HG03095 (cell line): Measurements from ENCODE around the gene KRTAP24-1.

Experiments used
- ATAC-seq: cut with Tn5 transposase; IDR thresholded peaks from one replicate; pipeline ENCODE4 v1.9.1; 2021; ENCODE audit warnings: moderate library complexity; ENCODE audit not compliant: unreplicated experiment

The KRTAP24-1 gene

GRCh38 chr21:30234643-30235042 lies 48.1 kb downstream of the KRTAP24-1 start:
- no peak for ATAC-seq

- no peak for ATAC-seq
Observed at GRCh38 chr21:30234050-30234449, 48.7 kb downstream of the KRTAP24-1 start.

GRCh38 chr21:30233228-30234020 lies 49.3 kb downstream of the KRTAP24-1 start:
- ATAC-seq = no peak

GRCh38 chr21:30232011-30232410 lies 50.7 kb downstream of the KRTAP24-1 start:
- ATAC-seq = no peak
